ENCODE measurements around the gene ITGB1. TPM values are rescaled to one million over a fixed set of nuclear protein-coding genes. Genes with fewer than 3 reads are reported as not detected.

Gene ITGB1
- total and polyA plus RNA-seq, 8 donors: 57.9 to 909 (median 176) TPM

DNA sequence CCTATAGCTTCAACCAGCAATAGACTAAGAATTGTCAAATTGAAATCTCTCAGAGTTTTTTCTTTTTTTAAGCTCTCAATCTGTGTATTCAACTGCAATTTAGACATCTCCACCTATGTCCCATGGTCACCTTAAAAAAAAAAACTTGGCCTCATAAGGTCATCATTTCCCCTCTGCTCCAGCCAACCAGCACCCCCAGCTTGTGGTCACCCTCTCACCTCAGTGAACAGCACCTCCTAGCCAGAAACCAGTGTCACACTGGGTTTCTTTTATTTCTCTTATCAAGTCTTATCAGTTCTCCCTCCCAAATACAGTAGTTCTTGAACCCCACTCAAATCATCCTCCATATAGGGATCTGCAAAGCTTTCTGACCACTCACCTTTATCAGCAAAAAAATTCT lies 4.0 kb downstream of the ITGB1 start:
- H3K27ac ChIP-seq: peak overlapping the region; percentile 18 to 98 (median 96)
- H3K4me1 ChIP-seq: peaks cover 44 to 82% (median 65%) of the 10 kb centered on the region in 4 donors
- TF ChIP-seq POLR2AphosphoS5 (IDR thresholded peaks at IDR 0.05): no peak
- TF ChIP-seq EP300 (IDR thresholded peaks at IDR 0.05): no peak
- no peak for TF ChIP-seq CTCF (IDR thresholded peaks at IDR 0.05)
- no peak for TF ChIP-seq POLR2A (IDR thresholded peaks at IDR 0.05)
- intact Hi-C loops (cut with DNase I; ENCODE audit: low total_unique reads): no loop called here
- no peak for DNase-seq
- H3K36me3 ChIP-seq: no peaks in the 10 kb centered on the region
- H3K27me3 ChIP-seq: no peaks in the 10 kb centered on the region
- no peaks in the 10 kb centered on the region for H3K9me3 ChIP-seq
- H3K4me3 ChIP-seq: peak overlapping the region in 2 of 4 donors; percentile 1 to 71

DNA sequence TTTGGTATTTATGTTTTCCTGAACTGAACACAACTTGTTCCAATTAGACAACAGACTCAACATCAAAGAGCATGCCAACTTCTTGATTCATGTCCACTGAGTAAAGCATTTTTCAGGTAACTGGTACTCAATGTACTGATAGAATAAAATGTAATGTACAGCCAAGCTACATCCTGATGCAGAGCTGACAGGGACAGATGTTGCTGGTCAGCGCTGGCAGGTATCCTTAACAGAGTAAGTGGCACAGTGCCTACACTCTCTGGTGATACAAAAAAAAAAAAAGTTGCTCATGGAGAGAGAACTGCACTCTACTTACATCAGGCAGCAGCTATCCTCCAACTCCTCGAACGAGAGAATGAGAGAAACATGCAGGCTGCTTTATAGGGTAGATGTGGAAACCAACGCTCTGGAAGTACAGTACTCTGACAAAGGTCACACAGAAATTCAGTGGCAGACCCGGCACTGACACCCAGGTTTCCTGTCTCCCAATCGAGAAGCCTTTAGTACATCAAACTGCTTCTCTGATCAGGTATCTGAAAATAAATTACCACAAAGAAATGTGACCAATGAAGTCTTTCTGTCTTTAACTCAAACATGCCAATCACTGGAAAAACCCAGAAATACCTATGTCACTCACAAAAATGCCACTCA lies 4.6 kb downstream of the ITGB1 start:
- TF ChIP-seq CTCF (IDR thresholded peaks at IDR 0.05) (no peak), EP300 (IDR thresholded peaks at IDR 0.05) (no peak), POLR2AphosphoS5 (IDR thresholded peaks at IDR 0.05) (no peak), POLR2A (IDR thresholded peaks at IDR 0.05) (no peak)
- H3K4me1 ChIP-seq: peaks cover 49 to 86% (median 68%) of the 10 kb centered on the region in 4 donors
- peak overlapping the region in 2 of 4 donors; percentile 1 to 71 for H3K4me3 ChIP-seq
- no peaks in the 10 kb centered on the region for H3K9me3 ChIP-seq
- H3K36me3 ChIP-seq: no peaks in the 10 kb centered on the region
- H3K27ac ChIP-seq: peak overlapping the region in 4 of 5 donors; percentile 18 to 98 (median 96)
- no peak for DNase-seq
- intact Hi-C loops (cut with DNase I; ENCODE audit: low total_unique reads): no loop called here
- 19 to 38% (median 36%) methylated on average over 6 of the region's 6 CpGs for WGBS, 5 donors
- H3K27me3 ChIP-seq: no peaks in the 10 kb centered on the region

GRCh38 chr10:32952541-32953276 lies 5.3 kb downstream of the ITGB1 start:
- no peak overlapping the region for H3K4me3 ChIP-seq
- H3K27me3 ChIP-seq: no peaks in the 10 kb centered on the region
- 79 to 86% (median 84%) methylated on average over 4 of the region's 4 CpGs for WGBS, 5 donors
- H3K27ac ChIP-seq: peak overlapping the region in 4 of 5 donors; percentile 18 to 98 (median 63)
- no peaks in the 10 kb centered on the region for H3K36me3 ChIP-seq
- intact Hi-C loops (cut with DNase I; ENCODE audit: low total_unique reads): no loop called here
- TF ChIP-seq POLR2AphosphoS5 (IDR thresholded peaks at IDR 0.05) (no peak), CTCF (IDR thresholded peaks at IDR 0.05) (no peak), POLR2A (IDR thresholded peaks at IDR 0.05) (no peak), EP300 (IDR thresholded peaks at IDR 0.05) (no peak)
- no peak for DNase-seq
- no peaks in the 10 kb centered on the region for H3K9me3 ChIP-seq
- peaks cover 51 to 91% (median 71%) of the 10 kb centered on the region in 4 donors for H3K4me1 ChIP-seq

DNA sequence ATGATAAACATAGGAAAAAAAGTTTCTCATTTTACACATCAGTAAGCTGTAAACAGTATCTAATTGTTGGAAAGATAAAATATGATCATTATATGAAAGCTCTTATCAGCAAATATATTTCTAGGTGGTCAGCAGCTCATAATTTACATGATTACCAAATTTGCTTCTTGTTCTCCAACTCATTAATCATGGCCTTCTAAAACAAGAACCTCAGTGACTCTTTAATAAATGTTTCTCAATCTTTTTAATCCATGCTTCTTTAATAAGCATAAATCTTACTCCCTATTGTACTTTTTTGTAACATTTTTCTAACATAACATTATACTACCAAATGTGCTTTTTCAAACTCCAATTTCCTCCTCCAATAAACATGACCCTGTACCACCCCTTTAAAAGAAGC lies 5.9 kb downstream of the ITGB1 start:
- intact Hi-C loops (cut with DNase I; ENCODE audit: low total_unique reads): no loop called here
- no peak for DNase-seq
- peaks cover 51 to 94% (median 74%) of the 10 kb centered on the region in 4 donors for H3K4me1 ChIP-seq
- no peaks in the 10 kb centered on the region for H3K36me3 ChIP-seq
- H3K9me3 ChIP-seq: no peaks in the 10 kb centered on the region
- H3K27ac ChIP-seq: peak overlapping the region in 1 of 5 donors; percentile 54
- no peak overlapping the region for H3K4me3 ChIP-seq
- no peaks in the 10 kb centered on the region for H3K27me3 ChIP-seq
- TF ChIP-seq EP300 (IDR thresholded peaks at IDR 0.05): no peak
- no peak for TF ChIP-seq CTCF (IDR thresholded peaks at IDR 0.05)
- TF ChIP-seq POLR2AphosphoS5 (IDR thresholded peaks at IDR 0.05): no peak
- TF ChIP-seq POLR2A (IDR thresholded peaks at IDR 0.05): no peak
